T-helper 9 cell (primary cell): ENCODE measurements around the gene CRHR1.

ENCODE experiments used
- DNase-seq: peaks from one replicate; pipeline ENCODE4 v3.0.0-alpha.2; 2020

The CRHR1 gene

GRCh38 chr17:45824475-45824874 lies 40.4 kb downstream of the CRHR1 start:
- no peak for DNase-seq

GRCh38 chr17:45824901-45825492 lies 40.9 kb downstream of the CRHR1 start:
- DNase-seq = no peak

- DNase-seq = no peak
These were observed 41.7 kb downstream of the CRHR1 start for GRCh38 chr17:45825792-45826191.

- no peak for DNase-seq
These were observed 42.9 kb downstream of the CRHR1 start for GRCh38 chr17:45826919-45827588.

- DNase-seq = no peak
These were observed 44.1 kb downstream of the CRHR1 start for GRCh38 chr17:45828171-45828570.

- no peak for DNase-seq
These were observed 44.5 kb downstream of the CRHR1 start for GRCh38 chr17:45828582-45829133.

GRCh38 chr17:45833920-45834319 lies 49.8 kb downstream of the CRHR1 start:
- no peak for DNase-seq

- no peak for DNase-seq
These were observed 50.6 kb downstream of the CRHR1 start for GRCh38 chr17:45834471-45835396.

- no peak for DNase-seq
These were observed 51.4 kb downstream of the CRHR1 start for GRCh38 chr17:45835481-45835880.

GRCh38 chr17:45836047-45837044 lies 52.2 kb downstream of the CRHR1 start:
- DNase-seq = no peak

GRCh38 chr17:45837187-45837586 lies 53.1 kb downstream of the CRHR1 start:
- no peak for DNase-seq

- DNase-seq = no peak
These were observed 53.5 kb downstream of the CRHR1 start for GRCh38 chr17:45837603-45838002.

GRCh38 chr17:45838751-45839295 lies 54.7 kb downstream of the CRHR1 start:
- no peak for DNase-seq

GRCh38 chr17:45839442-45839841 lies 55.3 kb downstream of the CRHR1 start:
- no peak for DNase-seq

- no peak for DNase-seq
These were observed 57.1 kb downstream of the CRHR1 start for GRCh38 chr17:45841186-45841585.

- no peak for DNase-seq
These were observed 57.9 kb downstream of the CRHR1 start for GRCh38 chr17:45841883-45842525.

- DNase-seq = no peak
These were observed 59.6 kb downstream of the CRHR1 start for GRCh38 chr17:45843722-45844121.

- no peak for DNase-seq
These were observed 60.7 kb downstream of the CRHR1 start, which contains the start of gene SPPL2C for GRCh38 chr17:45844695-45845375. TSS of gene SPPL2C (plus strand) at chr17:45844881. CDS start at chr17:45844907, 26 bp downstream.

GRCh38 chr17:45845376-45846185 lies 61.5 kb downstream of the CRHR1 start:
- DNase-seq = no peak

- no peak for DNase-seq
These were observed 62.1 kb downstream of the CRHR1 start for GRCh38 chr17:45846223-45846622.
